CMK (cell line): ENCODE measurements around the gene GFRA3.
"Not testable (repeated sequence)": the region's sequence is repeated elsewhere in the genome, so short reads cannot be mapped to it uniquely, and the experiment has no call there.

Experiments
- DNase-seq: peaks from one replicate; pipeline ENCODE4 v3.0.0-alpha.2; 2010; ENCODE audit warnings: low read depth

The GFRA3 gene, protein sequence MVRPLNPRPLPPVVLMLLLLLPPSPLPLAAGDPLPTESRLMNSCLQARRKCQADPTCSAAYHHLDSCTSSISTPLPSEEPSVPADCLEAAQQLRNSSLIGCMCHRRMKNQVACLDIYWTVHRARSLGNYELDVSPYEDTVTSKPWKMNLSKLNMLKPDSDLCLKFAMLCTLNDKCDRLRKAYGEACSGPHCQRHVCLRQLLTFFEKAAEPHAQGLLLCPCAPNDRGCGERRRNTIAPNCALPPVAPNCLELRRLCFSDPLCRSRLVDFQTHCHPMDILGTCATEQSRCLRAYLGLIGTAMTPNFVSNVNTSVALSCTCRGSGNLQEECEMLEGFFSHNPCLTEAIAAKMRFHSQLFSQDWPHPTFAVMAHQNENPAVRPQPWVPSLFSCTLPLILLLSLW

DNA sequence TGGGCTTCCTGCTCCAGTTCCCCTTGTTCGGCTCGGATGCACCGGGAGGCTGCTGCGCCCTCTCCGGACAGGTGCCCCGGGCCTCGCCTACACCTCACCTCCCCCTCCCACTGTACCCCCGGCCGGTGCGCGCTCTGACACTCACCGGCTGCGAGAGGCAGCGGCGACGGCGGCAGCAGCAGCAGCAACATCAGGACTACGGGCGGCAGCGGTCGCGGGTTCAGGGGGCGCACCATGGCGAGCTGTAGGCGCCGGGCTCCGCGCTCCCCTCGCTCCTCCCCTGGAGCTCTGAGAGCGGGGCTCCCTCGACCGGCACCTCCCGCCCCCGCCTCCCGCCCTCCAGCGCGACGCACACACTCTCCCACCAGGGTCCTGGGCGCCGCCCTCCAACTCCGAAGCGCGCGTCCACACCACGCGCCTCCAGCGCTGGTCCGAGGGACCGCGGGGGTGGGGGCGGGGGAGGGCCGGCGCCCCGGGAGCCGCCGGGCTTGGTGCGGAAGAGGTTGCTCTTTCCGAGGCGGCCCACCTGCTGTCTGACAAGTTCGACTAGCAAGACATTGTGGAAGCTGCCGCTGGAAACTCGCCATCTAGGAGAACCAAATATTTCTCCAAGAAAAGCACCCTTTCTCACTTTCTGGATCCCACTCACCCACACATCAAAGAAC lies at the start of gene GFRA3:
Gene GFRA3, minus strand, starts transcription at position 433 of the 665 bp plus-strand sequence. Its CDS starts 197 bp downstream, at position 236.
- no peak for DNase-seq

DNA sequence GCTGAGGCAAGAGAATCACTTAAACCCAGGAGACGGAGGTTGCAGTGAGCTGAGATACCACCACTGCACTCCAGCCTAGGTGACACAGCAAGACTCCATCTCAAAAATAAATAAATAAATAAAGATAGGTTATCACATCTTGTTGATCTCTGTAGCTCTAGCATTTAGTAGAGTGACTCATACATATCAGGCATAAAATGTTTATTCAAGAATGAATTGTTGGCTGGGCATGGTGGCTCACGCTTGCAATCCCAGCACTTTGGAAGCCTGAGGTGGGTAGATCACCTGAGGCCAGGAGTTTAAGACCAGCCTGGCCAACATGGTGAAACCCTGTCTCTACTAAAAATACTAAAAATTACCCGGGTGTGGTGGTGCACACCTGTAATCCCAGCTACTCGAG lies 43.8 kb upstream of the GFRA3 start:
- DNase-seq = not testable (repeated sequence)

DNA sequence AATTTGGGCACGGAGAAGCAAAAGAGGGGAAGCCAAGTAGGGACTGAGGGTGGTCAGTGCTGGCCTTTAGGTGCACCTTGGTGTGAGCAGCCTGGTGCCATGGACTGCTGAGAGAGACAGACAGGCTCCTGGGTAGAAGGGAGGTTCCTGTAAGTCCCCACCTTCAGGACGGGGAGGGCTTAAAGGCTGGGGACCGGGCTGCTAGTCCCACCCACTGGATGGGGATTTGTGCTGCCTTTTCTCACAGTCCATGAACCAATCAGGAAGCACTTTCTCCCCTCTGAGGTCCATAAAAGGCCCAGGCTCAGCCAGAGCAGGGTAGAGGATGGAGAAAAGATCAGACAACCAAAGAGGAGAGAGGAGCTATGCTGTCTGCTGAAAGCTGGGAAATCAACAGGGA lies 41.9 kb upstream of the GFRA3 start:
- DNase-seq = no peak

DNA sequence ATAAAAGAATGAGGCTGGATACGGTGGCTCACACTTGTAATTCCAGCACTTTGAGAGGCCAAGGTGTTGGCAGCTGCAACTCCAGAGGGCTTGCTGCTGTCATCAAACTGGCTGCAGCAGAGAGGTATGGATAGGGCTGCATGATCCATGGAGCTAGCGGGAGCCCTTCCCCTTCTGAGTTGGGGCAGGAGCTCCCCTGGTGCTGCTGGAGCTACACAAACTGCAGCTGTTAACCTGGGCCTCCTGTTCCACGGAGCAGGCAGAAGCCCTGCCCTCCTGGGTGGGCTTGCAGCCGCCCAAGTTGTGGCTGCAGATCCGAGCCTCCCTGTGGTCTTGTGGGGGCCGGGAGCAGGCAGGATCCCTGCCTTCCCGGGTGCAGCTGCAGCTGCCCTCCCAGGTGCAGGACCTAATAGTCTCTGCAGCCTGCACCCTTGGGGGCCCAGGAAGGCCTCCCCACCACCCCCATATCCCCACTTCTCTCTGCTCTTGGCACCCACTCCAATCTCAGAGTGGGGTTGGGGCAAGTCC lies 41.4 kb upstream of the GFRA3 start:
- DNase-seq = no peak

DNA sequence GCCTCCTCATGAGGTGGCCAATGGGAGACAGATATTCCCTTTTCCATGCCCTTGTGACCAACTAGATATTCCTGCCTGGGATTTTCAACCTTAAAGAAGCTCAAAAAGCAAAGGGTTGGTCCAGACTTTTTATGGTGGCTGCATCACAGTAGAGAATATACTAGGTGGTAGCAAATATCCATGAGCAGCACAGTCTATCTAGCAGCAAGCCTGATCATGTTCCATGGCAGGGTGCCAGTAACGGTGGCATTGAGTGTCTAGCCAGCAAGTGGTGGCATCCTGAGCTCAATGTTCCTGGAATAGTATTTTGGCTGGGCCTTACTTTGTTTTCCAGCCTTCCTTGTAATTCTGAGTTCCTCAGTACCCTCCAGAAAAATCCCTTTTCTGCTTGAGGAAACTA lies 31.4 kb upstream of the GFRA3 start:
- no peak for DNase-seq

DNA sequence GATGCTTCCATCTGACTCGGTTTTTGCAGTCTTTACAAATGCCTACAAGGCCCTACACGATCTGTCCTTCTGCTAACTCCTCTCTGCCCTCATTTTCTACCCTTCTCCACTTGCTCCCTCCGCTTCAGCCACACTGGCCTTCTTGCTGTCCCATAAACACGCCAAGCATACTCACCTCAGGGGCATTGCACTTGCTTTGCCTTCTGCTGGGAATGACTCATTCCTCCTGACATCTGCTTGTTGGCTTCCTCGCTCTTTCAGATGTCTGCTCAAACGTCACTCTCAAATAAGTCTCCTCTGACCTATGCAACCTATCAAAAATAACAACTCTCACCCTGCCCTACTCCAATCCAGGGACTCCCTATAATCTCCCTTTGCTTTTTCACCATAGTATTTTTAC lies 29.0 kb upstream of the GFRA3 start:
- DNase-seq = no peak

DNA sequence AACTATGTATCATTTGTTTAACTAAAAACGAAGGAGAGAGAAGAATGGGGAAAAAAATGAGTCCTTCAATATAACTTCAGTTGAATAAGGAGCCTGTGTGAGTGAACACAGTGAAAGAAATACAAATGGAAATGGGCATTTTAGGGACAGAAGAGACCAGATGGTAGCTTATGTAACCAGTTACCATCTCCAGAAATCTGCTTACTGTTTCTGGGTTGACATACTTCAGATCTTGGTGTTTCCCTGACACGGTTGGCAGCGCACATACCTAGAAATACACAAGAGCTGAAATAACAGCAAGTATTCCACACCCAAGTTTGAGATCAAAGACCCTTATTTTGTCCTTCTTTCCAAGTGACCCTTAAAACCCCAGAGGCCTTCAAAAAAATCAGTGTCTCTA lies 14.9 kb upstream of the GFRA3 start:
- no peak for DNase-seq

DNA sequence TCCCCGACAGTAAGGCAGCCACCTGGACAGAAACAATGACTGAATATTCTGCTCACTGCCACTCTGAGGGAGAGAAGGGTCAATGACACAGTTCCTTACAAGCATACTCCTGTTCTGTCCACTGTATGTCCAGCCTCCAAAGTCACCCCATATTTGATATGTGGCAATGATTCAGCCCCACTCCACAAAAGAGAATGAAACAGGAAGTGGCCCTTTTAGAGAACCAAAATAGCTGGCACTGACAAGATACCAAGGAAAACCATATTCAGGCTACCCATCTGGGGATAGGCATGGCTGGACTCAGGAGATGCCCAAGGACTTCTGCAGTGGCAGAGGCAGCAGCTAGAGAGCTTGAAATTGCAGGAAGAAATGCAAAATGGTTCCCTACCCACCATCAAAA lies 12.8 kb upstream of the GFRA3 start:
- DNase-seq = no peak

DNA sequence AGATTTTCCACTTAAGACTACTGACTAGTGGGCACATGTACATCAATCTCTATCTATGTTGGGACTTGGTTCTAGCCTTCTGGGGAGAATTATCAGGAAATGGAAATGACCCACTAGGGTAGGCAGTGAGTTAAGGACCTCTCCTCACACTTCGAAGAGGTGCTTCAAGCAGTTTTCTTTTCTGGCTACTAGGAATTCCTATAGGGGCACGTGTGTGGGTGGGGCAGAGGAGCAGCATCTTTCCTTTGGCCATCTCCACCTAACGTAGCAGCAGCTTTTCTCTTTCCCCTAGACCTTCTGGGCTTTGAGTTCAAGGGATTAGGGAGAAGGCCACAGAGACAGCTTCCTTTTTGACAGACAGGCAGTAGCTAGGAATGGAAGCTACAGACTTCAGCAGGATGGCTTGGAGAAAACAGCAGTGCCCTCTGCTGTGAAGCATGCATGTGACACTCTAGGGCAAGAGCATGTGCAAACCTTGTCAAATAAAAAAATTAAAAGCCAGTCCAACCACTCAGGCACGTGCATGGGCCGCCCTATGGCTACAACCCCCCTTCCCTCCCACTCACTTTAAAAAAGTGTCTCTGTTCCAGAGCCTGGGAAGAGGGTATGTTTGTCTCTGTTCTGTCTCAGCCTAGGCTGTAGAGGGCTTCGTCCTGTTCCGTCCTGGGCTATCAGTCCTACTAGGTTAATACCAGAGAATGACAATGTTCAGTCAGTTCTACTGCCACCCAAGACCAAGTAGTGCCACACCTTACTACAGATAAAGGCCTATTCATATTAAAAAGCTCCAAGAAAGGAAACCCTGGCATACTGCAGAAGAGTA lies 8.7 kb upstream of the GFRA3 start:
- peak; percentile 61 for DNase-seq

DNA sequence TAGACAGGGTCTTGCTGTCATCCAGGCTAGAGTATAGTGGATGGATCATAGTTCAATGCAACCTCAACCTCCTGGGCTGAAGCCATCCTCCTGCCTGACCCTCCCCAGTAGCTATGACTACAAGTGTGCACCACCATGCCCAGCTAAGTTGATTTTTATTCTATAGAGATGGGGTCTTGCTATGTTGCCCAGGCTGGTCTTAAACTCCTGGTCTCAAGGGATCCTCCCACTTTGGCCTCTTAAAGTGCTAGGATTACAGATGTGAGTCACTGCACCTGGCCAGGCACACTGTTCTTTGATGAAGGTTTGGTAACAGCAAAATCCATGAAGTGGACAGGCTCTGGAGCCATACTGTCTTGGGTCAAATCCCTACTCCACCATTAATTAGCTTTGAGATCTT lies 6.5 kb upstream of the GFRA3 start:
- no peak for DNase-seq

DNA sequence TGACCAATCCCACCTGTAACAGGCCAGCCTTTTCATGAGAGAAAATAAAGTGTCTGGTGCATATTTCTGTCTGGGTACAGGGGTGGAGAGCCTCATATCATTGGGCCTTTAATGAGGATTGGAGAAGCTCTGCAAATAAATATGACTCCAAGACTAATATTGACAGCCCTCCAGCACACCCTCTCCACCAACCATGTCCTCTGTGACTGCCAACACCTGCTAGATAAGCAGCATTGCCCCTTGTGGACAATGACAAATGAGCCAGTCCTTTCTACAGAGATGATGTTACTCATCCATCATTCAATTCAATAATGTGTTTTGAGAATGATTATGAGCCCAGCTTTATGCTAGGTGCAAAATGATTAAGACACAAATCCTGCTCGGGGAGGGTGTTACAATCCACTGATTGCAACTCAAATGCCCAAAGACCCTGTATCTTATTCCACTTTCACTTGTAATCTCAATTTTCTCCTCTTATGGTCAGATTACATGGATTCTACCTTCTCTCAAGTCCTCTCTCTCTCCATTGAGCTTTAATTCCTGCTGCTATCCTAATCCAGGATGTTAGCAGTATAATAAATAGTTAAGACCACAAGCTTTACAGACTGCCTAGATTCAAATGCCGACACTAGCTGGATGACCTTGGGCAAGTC lies 2.1 kb upstream of the GFRA3 start:
- DNase-seq = no peak

DNA sequence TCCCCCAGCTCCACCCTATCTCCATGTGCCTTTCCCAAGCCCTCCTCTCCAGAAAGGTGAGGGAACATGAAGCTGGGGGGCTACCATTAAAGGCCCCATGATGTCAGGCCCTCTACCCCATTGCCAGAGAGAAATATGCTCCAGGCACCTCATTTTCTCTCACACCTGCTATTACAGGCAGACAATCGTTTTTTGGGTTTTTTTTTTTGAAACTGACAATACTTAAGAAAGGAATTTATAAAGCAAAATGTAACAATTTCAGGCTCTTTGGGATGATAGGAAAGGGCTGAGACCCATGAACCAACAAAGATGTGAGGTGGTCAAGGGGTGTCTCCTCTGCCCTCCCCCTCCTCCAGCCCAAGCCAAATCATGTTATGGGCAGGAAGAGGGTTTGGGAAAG lies 1.5 kb upstream of the GFRA3 start:
- DNase-seq = no peak

DNA sequence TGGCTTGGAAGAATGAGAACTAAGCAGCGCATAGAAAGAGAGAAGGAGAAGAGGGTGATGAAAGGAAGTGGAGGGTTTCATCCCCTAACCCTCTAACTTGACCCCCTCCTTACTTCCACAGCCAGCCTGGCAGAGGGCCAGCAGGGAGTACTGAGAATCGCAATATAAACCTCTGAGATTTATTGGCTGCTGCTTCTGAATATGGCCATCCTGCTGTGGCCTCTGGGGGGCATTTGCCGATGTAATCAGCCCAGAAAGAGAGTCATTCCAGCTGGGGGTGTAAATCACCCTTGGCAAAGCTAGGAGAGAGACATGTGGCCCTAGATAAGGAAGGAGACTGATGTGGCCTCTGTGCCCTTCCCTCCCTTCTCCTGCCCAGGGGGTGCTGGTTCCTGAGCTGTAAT lies 960 bp upstream of the GFRA3 start:
- peak; percentile 24 for DNase-seq

DNA sequence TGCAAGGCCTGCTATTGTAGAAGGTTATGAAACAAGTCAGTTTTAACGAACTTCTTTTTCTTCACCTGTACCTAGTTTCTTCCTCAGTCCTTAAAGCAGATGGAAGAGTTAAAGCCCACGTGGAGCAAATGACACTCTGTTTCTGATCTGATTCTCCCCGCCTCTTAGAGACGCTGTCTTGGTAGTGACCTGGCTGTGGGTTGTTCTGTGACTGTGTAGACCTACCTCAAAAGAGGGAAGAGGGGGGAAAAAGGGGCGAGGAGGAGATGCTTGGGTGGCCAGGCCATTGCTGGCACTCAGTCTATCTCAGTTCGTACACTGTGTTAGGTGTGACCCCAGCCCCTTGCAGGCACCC lies 610 bp downstream of the GFRA3 start:
- DNase-seq = no peak

DNA sequence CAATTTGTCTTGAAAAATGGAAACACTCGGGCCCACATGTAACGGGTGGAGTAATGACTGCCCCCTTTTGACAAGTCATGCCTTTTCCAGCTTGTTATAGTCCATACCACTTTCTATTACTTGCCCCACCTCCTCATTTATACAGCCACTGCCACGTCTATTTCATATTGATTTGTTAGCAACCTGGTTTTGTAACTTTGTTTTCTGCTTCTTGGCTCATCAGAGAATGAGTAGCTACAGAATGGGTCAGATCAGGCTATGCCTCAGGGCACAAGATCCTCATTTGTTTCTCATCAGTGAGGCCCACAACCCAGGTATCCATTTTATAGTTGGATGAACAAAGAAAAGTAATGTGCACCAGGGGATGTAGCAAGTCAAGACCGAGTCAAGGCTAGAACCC lies 1.7 kb downstream of the GFRA3 start:
- DNase-seq = no peak

DNA sequence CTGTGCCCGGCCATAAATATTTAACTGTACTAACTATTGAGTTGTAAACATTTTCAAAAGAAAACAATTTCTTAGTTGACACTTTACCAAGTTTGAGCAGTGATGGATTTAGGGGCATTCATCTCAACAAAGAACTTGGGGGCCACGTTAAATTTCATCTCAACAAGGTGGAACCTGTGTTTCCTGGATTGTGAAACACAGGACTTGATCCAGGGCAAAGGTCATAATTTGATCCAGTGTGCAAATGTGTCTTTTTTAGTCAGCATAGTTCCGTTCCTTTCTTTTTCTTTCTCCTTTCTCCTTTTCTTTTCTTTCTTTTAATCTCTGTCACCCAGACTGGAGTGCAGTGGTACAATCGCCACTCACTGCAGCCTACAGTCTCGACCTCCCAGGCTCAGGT lies 3.1 kb downstream of the GFRA3 start:
- no peak for DNase-seq

DNA sequence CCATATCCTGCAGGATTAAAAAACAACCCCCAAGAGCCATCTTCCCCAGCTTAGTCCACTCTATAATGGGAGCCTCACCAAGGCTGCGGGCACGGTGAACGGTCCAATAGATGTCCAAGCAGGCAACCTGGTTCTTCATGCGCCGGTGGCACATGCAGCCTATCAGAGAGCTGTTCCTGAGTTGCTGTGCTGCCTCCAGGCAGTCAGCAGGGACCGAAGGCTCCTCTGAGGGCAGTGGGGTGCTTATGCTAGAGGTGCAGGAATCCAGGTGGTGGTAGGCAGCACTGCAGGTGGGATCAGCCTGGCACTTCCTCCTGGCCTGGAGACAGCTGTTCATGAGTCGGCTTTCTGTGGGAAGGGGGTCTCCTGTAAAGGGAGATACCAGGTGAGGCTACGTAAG lies 10.2 kb downstream of the GFRA3 start:
- no peak for DNase-seq

DNA sequence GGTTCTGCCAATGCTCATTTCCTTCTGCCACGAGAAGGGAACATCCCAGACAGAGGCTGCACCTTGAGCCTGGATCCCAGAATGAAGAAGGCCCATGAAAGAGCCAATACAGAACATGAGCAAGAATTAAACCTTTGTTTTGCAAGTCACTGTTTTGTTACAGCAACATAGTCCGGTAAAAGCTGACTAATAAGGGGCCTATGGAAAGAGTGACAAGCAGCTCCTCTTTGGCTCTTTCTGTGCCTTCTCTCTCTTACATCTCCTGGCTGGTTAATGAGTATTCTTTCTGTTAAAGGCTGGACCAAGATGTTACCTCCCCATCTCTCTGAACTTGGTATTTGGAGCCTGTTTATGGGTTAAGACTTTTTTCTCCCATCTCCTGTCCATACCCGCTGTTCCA lies 10.8 kb downstream of the GFRA3 start:
- no peak for DNase-seq

DNA sequence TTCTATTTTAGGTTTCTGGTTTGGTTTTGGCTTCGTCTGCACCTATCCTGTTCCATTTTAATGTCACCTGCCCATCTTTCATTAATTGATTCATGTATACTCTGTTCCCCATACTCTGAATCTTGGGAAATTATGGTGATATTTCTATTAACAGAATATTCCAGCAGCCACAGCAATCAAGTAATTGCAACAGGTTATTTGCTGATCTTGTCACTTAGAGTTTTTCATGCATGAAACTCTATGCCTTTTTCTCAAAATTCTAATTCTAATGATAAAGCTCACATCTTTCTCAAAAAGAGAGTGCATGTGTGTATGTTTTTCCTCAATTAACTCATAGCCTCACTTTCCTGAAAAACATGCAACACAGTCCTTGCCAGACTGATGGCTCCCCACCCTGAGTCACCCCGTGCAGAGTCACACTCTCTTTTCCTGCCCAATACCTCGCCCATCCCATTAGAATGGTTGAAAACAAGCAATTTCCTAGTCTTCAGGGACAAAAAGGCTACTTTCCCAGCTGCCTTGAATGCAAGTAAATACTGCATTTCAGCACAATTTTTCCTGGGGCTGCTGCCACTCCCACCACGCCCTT lies 15.6 kb downstream of the GFRA3 start:
- no peak for DNase-seq

DNA sequence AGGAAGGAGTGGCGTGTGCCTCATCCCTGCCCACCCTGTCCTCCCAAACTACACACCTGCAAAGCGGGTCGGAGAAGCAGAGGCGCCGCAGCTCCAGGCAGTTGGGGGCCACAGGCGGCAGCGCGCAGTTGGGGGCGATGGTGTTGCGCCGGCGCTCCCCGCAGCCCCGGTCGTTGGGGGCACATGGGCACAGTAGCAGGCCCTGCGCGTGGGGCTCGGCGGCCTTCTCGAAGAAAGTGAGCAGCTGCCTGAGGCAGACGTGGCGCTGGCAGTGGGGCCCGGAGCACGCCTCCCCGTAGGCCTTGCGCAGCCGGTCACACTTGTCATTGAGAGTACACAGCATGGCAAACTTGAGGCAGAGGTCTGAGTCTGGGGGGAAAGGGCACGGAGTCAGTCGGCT lies 16.8 kb downstream of the GFRA3 start:
- no peak for DNase-seq

DNA sequence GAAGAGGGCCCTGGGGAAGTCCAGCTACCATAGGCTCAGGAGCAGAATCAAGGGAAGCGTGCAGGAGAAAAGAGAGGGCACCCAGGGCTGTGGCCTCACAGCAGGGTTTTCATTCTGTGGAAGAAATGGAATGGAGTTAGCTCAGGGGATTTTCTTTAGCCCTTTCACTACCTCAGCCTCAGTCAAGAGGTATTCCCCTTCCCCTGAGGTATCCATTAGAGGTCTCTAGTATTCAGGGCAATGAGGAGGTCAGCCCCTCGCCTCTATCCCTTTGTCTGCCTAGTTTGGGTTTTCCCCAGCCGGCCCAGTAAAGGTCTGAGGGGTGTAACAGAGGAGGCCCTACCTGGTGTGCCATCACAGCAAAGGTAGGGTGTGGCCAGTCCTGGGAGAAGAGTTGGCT lies 21.5 kb downstream of the GFRA3 start:
- DNase-seq = no peak

DNA sequence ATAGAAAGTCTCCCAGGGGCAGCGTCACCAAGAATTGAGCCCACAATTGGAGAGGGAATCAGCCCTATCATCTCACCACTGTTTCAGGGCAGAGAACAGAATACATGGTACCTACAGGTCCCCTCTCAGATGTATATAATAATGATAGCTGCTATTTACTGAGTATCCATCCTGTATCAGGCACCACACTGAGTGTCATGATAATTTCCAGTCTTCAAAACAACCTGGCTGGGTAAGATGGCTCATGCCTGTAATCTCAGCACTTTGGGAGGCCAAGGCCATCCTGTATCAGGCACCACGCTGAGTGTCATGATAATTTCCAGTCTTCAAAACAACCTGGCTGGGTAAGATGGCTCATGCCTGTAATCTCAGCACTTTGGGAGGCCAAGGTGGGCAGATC lies 26.6 kb downstream of the GFRA3 start:
- not testable (repeated sequence) for DNase-seq
